GM21737 (cell line): ENCODE results near the gene ALDH18A1.

Experiments
- ATAC-seq: cut with Tn5 transposase; IDR thresholded peaks from one replicate; pipeline ENCODE4 v1.9.1; 2021; ENCODE audit warnings: mild to moderate bottlenecking, moderate library complexity; ENCODE audit not compliant: unreplicated experiment

ALDH18A1 gene

DNA sequence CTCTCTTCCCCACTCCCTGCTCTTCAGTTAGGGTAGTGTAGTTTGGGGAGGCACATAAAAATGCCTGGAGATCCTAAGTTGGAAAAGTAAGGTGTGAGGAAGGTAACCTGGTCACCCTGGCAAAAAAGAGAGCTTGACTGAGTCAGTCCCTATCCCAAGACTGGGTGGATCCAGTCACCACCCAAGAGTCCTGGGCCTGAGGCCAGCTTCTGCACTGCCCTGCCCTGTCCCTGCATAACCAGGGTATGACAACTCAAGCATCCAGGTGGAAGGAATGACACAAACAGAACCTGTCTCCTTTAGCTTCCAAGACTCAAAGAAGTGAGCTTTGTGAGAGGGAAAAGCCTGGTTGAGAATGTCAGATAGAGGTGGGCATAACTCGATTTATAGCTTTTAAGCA lies 68.5 kb downstream of the ALDH18A1 start:
- ATAC-seq, result no peak

DNA sequence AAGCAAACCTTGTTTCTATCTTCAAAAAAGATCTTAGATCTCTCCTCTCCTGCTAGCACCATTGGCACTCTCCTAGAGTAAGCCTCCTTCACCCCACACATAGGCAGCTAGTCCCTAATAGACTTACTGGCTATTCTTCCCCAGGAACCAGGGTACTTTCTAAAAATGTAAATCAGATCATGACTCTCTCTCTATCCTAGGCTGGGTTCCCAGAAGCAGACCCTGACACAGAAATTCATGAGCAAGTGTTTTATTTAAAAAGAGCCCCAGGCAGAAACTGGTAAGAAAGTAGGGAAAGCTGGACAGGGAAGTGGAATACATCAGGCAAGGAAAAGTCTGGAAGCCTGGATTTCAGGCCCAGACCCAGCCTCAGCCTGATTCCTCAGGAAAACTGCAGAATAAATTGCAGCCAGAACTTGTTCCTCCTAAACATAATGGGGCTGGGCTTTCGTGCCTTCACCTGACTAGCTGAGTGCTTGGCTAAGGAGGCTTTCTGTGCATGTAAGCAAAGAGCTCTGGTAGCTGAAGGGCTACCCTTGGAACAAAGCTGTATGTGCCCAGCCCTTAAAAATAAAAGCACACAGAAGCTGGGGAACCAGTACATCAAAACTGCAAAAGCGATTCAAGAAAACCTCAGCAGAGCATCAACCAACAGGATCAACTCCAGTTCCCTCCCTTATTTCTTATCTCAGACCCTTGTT lies 76.5 kb downstream of the ALDH18A1 start:
- no peak for ATAC-seq

DNA sequence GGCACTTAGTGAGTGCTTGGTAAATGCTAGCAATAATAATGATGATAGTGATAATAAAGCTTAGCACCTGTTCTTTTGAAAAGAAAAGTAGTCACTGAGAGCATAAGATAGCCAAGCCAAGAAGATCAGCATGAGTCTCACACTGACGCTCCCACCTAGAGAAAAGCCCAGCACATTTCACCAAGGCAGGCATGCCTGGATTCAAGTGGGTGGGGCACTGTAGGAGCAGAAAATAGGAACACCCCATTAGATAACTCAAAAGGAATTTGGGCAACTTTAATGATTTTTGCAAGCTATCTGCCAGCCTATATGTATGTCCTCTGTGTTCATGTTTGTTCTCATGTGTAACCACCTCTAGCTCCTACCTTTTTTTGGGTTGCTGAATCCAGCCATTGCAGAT lies 77.2 kb downstream of the ALDH18A1 start:
- ATAC-seq, result no peak

DNA sequence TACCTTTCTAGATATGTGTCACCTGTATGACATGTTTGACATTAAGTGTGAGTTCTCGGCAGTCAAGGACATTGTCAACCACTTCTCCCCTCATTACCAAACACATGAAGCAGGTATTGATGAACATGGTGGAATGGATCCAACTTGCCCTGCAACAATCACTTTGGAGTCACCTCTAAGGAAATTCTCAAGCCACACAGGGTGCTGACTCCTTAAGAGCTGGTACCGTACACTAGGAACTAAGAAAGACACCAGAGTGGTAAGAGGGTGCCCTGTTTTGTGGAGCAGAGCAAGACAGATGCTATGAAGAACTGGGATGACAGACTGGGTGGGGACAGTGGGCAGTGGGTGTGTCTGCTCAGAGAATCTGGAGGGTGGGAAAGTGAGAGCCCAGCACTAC lies 77.9 kb downstream of the ALDH18A1 start:
- no peak for ATAC-seq

DNA sequence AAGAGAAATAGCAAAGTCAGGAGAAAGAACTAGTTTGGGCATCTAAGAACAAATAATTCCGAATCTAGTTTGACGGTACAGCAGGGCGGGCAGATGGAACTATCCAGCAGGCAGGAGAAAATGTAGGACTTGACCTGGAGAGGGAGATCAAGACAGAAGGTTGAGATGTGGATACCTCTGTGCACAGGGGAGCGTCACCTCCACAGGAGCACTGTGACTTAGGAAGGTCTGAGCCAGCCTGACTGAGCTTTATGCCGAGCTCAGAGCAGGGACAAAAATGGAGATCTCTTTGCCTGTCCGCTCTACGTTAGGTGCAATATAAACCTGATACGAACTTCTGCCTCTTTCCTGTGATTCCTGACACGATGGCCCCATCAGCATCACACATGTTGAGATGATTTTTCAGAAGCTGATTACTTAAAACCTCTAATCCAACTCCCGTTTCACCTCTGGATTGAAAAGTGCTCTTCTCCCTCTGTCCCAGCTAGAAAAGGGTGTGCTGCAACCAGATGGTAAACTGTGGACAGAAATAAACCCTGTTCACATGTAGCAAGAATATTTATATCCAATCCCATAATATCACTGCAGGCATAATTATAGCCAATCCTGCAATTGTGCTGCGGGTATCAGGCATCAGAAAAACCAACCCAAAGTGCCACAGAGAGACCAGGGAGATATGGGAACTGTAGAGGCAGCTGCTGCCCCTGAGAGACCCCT lies 81.7 kb downstream of the ALDH18A1 start:
- no peak for ATAC-seq

DNA sequence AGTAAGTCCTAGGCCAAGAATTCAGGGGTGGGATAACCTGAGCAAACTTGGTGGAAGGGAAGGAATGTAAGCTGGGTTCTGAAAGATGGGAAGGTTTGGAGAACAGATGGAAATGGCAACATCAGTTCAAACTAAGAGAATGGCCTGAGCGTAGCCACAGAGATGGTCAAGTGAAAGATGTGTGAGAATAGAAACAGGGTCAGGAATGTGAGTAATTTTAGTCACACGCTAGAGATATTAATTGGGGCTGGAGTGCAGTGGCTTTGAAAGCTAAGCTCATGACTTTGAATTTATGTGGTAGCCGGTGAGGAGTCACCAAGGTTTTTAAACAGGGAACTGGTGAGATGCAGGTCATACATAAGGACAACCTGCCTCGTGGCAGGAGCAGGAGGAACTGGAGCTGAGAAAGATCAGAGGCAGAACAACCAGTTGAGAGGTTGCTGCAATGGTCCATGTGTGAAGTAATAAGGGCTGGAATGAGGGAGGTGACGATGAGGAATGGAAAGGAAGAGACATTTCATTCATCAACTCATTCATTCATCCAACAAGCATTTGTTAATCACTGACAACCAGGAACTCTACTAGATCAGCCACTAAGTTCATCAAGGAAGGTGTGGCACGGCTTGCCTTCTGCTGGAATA lies 82.4 kb downstream of the ALDH18A1 start:
- no peak for ATAC-seq

DNA sequence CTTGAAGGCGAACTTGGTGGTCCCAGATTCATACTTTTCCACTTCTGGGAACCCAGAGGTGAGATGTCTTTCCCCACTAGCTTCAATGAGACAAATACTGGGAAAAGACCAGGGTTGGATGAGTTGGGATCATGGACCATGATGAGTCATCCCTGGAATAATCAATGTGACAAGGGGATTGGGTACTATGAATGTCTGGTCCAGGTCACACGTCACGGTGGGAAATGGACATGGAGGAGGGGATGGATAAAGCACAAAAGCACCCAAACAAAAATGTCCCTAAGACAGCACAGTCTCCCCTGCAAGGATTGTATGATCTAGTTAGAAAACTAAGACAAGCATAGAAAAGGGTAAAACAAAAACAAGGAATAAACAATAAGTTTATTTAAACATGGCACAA lies 83.0 kb downstream of the ALDH18A1 start:
- no peak for ATAC-seq

DNA sequence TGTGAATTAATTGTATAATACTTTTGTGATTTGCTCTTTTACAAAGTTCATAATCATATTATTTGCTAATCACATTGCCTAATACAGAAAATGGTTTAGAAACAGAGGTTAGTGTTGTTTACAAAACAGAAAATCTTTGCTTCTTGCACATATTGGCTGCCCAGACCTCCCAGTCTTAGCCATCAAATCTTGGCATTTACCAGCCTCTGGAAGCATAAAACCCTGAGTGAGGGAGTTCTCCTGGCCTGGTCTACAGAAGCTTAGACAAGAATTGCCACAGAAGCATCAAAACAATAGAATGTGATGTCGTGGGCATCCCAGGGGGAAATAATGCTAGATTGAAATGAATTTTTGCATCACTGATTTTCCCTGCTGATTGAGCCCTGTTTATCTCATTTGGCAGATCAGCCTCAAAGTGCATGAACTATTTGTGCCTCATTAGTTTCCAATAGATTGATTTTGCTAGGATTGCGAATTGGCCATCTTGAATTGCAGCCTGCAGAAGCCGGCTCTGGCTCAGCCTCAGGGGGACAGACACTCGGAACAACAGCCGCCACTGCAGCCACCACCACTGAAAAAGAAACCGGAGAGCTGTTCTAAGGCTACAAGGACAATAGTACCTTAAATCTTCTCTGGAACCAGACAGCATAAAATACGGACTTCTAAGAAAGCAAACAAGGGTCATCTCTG lies 84.2 kb downstream of the ALDH18A1 start:
- no peak for ATAC-seq

DNA sequence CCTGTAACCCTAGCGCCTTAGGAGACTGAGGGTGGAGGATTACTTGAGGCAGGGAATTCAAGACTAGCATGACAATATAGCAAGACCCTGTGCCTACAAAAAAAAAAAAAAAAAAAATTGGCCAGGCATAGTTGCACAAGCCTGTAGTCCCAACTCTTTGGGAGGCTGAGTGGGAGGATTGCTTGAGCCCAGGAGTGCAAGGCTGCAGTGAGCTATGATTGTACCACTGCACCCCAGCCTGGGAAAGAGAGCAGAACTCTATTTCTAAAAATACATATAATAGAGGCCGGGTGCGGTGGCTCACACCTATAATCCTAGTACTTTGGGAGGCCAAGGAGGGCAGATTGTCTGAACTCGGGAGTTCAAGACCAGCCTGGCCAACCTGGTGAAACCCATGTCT lies 85.1 kb downstream of the ALDH18A1 start:
- no peak for ATAC-seq

DNA sequence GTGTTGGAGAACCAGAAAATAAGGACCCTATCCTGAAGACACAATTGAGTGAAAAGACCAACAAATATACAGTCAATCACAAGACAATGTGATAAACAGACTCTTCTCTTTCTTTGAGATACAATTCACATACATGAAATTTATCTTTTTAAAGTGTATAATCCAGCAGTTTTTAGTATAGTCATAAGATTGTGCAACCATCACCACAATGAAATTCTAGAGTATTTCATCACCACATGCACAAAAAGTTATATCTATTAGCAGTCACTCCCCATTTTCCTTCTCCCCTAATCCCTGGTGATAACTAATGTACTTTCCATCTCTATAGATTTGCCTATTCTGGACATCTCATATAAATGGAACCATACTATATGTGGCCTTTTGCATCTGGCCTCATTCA lies 87.1 kb downstream of the ALDH18A1 start:
- ATAC-seq, result no peak

DNA sequence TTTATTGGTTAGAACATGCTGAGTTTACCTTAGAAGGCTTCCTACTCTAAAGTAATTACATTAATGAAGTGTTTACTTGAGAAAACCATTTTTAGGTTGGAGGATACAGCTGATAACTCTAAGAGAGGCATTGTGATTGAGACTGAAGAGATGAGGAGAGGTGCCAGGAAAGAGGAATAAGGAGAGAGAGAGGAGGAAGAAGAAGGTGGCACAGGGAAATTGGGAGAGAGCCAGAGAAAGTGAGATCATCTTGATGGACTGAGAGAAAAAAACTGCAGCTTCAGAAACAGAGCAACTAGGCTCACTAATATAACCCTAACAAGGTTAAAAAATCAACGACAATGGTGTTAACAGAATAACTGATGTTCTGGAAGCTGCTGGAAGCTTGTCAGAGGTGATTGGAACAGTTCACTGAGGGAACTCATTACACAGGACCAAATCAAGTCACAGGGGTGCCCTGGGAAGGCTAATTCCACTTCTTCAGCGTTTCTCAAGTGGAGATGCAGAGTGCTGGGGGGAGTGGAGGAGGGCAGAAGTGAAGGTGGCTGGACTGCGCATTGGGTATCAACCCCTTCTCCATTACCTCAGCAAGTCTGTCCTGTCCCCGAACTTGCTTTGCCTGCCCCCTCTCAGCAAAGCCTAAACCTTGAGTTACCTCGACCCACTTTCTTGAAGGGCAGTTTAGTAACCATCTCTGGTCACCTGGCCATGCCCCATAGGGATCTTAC lies 88.4 kb downstream of the ALDH18A1 start:
- ATAC-seq, result no peak

DNA sequence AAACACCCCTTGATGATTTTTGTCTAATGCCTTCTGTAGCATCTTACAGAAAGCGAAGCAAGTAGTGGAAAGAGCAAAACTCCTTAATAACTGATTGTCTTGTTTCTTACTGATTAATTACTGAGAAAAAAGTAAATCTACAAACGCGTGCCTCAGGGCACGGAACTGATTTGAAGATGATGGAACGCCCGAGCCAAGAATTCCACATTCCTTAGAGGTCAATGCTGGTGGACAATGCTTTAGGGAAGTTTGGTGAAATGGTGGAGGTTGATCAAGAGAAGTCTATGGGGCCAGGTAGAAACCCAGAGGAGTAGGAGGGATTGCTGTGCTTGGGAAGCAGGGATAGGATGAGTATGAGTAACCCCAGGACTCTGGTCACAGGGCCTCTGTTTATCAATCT lies 90.4 kb downstream of the ALDH18A1 start:
- no peak for ATAC-seq

DNA sequence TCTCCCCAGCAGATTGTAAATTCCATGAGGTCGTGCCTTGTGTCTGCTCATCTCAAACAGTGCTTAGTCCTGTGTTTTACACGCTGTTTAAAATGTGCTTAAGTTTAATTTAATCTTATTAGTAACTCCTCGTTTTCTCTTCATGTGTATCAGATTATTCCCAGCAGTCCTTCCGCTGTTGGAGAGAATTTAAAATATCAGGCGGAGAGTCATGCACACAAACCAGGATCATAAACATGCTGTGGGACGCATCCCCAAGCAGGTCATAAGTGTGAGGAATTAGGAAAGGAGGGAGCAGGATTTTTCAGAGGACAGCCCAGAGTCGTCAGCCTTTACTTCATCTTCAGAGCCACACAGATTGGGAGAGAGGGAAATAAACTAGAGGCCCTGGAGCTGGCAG lies 91.2 kb downstream of the ALDH18A1 start:
- no peak for ATAC-seq

DNA sequence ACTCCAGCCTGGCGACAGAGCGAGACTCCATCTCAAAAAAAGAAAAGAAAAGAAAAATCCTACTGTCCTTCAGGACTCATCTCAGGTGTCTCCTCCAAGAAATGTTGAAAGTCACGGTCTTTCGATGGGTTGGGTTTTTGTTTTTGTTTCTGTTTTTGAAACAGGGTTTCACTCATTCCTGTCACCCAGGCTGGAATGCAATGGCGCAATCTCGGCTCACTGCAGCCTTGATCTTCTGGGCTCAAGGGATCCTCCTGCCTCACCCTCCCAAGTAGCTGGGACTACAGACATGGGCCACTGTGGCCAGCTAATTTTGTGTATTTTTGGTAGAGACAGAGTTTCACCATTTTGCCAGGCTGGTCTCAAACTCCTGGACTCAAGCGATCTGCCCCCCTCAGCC lies 92.2 kb downstream of the ALDH18A1 start:
- no peak for ATAC-seq

DNA sequence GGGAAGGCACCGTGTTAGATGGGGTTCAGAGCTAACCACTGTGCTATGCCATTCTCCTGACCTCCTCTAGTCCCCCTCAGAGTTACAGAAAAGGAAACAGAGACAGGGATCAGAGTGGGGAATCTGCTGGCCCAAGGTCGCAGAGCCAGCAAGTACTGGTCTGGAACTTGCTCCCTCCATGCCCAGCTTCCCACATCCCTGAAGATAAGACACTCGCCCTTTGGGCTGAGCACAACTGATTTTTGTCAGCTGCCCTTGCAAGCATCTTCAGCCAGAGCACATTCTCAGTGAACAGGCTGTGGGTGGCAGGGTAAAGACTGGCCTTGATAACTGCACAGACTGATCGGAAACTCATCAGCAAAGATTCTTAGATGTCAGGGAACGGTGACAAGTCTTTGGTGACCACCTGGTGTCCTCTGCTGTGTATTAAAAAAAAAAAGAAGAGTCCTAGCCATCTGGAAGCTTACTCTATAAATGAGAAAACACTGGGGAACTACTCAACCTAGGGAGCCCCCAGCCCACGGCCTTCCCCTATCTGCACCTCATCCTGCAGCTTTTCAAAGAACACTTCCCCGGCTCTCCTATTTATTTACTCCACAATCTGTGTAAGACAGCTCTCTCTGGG lies 94.1 kb downstream of the ALDH18A1 start:
- ATAC-seq, result no peak

DNA sequence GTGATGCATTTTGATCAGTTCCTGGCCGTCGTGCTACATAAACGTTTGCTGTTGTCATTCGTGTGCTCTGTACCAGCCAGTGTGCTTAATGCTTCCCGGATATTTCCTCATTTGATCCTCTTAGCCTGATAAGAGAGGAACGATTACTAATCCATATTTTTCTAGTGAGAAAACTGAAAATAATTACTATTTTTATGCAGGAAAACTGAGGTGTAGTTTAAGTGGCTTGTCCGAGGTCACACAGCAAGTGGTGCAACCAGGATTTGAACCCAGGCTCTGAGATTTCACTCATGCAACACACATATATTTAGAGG lies 94.7 kb downstream of the ALDH18A1 start:
- ATAC-seq, result no peak

DNA sequence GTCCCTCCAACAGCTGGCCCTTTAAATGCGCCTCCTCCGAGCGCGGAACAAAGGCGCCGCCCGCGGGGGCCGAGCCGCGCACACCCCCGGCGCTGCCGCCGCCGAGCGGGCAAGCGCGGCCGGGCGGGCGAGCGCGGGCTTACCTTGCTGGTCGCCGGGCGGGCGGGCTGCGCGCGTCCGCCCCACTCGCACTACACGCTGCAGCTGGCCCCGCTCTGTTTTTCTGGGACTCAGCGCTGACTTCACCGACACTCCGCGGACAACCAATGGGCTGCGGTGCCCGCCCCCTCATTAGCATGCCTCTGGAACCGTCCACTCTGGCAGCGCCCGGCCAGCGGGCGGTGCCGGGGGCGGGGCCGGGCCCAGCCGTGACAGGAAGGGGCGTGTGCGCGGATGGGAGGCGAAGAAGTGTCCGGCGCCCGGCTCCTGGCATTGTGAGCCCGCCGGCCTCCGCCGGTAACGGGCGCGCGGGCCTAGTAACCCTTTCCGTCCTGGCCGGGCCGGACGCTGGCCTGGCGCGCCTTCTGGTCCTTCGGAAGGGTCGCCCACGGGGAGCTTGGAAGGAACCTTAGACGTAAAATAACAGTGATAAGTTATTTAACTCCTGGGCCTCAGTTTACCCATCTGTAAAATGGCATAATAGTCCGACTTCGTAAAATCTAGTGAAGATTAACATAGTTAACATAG lies 95.2 kb downstream of the ALDH18A1 start, which contains the start of gene SORBS1:
TSS of gene SORBS1 (minus strand) at position 195 of the 687 bp plus-strand sequence. CDS start 120,236 bp downstream, outside the sequence.
- ATAC-seq, result peak; percentile 99

DNA sequence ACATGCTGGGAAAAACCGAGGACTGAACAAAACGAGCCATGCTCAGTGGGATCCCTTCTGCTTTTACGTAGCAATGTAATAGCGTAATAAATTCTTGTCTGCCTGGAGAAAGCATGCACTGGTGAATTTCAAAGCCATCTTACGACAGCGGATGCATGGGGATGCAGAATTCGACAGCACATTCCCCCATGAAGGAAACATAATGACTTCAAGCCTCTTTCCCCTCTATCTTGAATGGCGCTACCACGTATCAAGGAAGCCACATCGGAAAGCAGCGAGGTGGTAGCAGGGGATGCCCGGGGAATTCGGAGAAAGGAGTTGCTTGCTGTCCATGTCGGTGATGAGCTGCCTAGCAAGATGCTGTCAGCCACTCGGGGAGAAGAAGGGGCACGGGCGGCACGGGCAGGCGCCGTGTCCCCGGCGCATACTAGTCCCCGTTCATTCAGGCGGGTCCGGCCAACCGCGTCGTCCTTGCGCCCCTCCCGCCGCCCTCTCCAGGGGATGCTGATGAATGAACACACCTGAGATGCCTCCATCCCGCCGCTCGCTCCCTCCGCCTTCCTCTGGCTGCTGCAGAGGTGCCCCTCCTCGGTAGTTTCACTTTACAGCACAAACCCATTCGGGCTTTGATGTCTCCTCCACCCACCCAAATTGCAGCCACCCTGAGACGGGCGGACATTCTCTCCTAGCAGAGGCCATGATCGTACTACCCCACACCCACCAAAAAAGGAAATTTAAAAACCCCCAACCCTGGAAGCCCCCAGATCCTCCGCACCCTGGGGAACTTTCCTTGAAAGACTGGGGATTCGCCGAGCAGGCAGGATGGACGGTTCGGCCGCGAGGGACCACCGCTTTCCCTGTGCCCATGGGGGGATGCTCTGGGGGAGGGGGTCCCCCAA lies 96.0 kb downstream of the ALDH18A1 start:
- ATAC-seq, result peak; percentile 5

DNA sequence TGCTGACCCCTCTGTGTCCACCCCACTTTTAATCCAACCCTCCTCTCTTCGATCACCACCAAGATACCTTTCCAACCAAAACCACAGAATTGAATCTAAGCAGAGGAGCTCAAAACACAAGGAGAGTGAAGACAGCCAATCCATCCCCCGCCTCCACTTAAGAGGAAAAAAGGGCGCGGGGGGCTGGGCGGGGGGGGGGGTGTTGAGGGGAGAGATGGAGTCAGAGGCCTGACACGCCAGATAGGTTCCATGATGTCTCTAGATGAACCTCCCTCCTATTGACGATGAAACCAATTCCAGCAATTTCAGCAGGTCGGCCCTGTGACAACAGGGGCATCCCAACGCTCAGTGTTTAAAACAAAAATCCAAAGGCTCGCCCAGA lies 96.6 kb downstream of the ALDH18A1 start:
- no peak for ATAC-seq
